Inflammatory macrophage treated with lipopolysaccharide for 1 hour (primary cell): ENCODE data around the gene SMG1.
A peak's percentile ranks its signal among the peaks of the same experiment; 100 is the strongest.
"Not testable (repeated sequence)": the region's sequence is repeated elsewhere in the genome, so short reads cannot be mapped to it uniquely, and the experiment has no call there.

Experiments
- DNase-seq, 2 donors: peaks; one replicate each; pipeline ENCODE4 v3.0.0-alpha.2; 2020 to 2022

Gene SMG1

GRCh38 chr16:18932243-18932987 lies 6.2 kb upstream of the SMG1 start:
- DNase-seq, result no peak

GRCh38 chr16:18931756-18932155 lies 5.5 kb upstream of the SMG1 start:
- DNase-seq, result no peak

- not testable (repeated sequence) for DNase-seq
Observed at GRCh38 chr16:18930095-18930494, 3.9 kb upstream of the SMG1 start.

GRCh38 chr16:18928073-18928472 lies 1.9 kb upstream of the SMG1 start:
- not testable (repeated sequence) for DNase-seq

GRCh38 chr16:18925215-18925985 lies 808 bp downstream of the SMG1 start:
- peak; percentile 33 to 39 for DNase-seq

- not testable (repeated sequence) for DNase-seq
Observed at GRCh38 chr16:18923935-18924334, 2.3 kb downstream of the SMG1 start.

GRCh38 chr16:18923124-18923523 lies 3.1 kb downstream of the SMG1 start:
- DNase-seq, result not testable (repeated sequence)

- not testable (repeated sequence) for DNase-seq
Observed at GRCh38 chr16:18909585-18909984, 16.6 kb downstream of the SMG1 start.

- DNase-seq, result not testable (repeated sequence)
Observed at GRCh38 chr16:18908716-18909115, 17.5 kb downstream of the SMG1 start.

- not testable (repeated sequence) for DNase-seq
Observed at GRCh38 chr16:18902778-18903177, 23.4 kb downstream of the SMG1 start.

- not testable (repeated sequence) for DNase-seq
Observed at GRCh38 chr16:18902044-18902443, 24.2 kb downstream of the SMG1 start.

GRCh38 chr16:18901194-18901593 lies 25.0 kb downstream of the SMG1 start:
- DNase-seq, result not testable (repeated sequence)

GRCh38 chr16:18884456-18884855 lies 41.8 kb downstream of the SMG1 start:
- DNase-seq, result peak in 1 of 2 donors; percentile 14

GRCh38 chr16:18877734-18878133 lies 48.5 kb downstream of the SMG1 start:
- not testable (repeated sequence) for DNase-seq

GRCh38 chr16:18877259-18877658 lies 48.9 kb downstream of the SMG1 start:
- peak; percentile 26 to 36 for DNase-seq

GRCh38 chr16:18876301-18876700 lies 49.9 kb downstream of the SMG1 start:
- DNase-seq, result not testable (repeated sequence)

- DNase-seq, result not testable (repeated sequence)
Observed at GRCh38 chr16:18869043-18869771, 57.0 kb downstream of the SMG1 start.

GRCh38 chr16:18866277-18866823 lies 59.9 kb downstream of the SMG1 start:
- DNase-seq, result not testable (repeated sequence)

- not testable (repeated sequence) for DNase-seq
Observed at GRCh38 chr16:18862891-18863290, 63.3 kb downstream of the SMG1 start.

- no peak for DNase-seq
Observed at GRCh38 chr16:18855196-18855595, 71.0 kb downstream of the SMG1 start.

GRCh38 chr16:18853694-18854093 lies 72.5 kb downstream of the SMG1 start:
- no peak for DNase-seq

- DNase-seq, result no peak
Observed at GRCh38 chr16:18852647-18853046, 73.6 kb downstream of the SMG1 start.

GRCh38 chr16:18846416-18846815 lies 79.8 kb downstream of the SMG1 start:
- no peak for DNase-seq
